ENCODE measurements around the gene SLC6A9. TPM values are rescaled to one million over a fixed set of nuclear protein-coding genes. Genes with fewer than 3 reads are reported as not detected.

The SLC6A9 gene
- total and polyA plus RNA-seq, 12 donors: 11.8 to 198 (median 23.5) TPM

DNA sequence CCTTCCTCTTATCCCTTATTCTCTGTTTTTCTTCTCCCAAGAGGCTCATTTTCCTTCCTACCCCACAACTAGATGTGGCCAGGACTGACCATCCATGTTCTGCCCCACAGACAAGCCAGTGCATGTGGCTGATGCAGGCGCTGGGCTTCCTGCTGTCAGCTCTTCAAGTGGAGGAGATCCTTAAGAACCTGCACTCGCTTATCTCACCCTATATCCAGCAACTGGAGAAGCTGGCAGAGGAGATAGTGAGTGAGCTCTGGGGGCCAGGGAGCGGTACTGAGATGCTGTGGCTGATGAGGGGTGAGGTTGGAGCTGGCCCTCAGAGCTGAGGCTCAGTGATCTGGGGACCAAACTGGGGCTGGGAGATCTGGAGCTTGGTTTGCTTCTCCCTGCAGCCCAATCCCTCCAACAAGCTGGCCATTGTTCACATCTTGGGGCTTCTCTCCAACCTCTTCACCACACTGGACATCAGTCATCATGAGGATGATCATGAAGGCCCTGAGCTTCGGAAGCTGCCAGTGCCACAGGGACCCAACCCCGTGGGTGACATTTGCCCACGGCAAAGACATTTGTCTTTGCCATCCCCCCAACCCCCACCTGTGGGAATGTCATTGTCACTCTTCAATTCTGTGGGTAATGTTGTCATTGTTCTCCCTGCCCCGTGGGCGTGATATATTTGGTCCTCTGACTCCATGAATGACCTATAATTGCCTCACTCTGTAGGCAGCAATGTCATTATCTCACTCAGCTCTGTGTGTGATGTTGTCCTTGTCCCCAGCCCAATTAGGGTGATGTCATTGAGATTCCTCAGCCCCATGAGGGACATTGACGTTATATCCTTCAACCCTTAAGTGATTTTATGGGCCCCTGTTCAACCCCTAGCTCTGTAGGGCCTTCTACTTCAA, 72.7 kb downstream of the SLC6A9 start:
- TF ChIP-seq CTCF (IDR thresholded peaks at IDR 0.05) (no peak), POLR2A (IDR thresholded peaks at IDR 0.05) (no peak)
- H3K4me1 ChIP-seq (replicated peaks in 1 of 2): peaks cover 0 to 4% of the 10 kb centered on the region in 2 donors
- no peak overlapping the region for H3K4me3 ChIP-seq
- H3K9me3 ChIP-seq (replicated peaks in 1 of 3): no peaks in the 10 kb centered on the region
- no peak for DNase-seq
- H3K27ac ChIP-seq: no peak overlapping the region
- H3K27me3 ChIP-seq: no peaks in the 10 kb centered on the region
- H3K36me3 ChIP-seq (replicated peaks in 1 of 2): peaks cover 0 to 62% of the 10 kb centered on the region in 2 donors
- intact Hi-C loops (cut with DNase I): no loop called here
- 84 to 87% (median 86%) methylated on average over 8 to 9 of the region's 9 CpGs for WGBS, 4 donors

DNA sequence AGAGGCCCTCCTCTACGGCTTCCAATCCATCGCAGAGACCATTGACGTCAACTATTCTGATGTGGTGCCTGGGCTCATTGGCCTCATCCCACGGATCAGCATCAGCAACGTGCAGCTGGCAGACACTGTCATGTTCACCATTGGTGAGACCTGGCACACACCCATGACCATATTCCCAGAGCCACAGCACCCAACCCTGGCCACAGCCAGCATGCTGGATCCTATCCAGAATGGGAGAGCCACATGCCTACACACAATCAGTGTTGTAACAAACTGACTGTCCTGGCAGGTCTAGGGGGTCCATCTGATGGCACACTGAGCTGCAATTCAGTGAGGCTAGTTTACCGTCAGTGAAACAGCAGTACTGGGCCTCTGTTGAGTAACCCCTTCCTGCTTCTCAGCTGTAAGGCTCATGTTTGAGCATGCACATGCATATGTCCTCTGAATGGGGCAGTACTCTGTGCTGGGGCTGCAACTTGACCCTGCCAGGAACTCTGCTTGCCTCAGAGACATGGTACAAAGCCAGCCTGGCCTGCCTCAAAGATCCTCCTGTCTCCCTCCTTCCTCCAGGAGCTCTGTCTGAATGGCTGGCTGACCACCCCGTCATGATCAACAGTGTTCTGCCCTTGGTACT, 73.7 kb downstream of the SLC6A9 start:
- peaks cover 0 to 60% of the 10 kb centered on the region in 2 donors for H3K36me3 ChIP-seq (replicated peaks in 1 of 2)
- DNase-seq: no peak
- intact Hi-C loops (cut with DNase I): no loop called here

DNA sequence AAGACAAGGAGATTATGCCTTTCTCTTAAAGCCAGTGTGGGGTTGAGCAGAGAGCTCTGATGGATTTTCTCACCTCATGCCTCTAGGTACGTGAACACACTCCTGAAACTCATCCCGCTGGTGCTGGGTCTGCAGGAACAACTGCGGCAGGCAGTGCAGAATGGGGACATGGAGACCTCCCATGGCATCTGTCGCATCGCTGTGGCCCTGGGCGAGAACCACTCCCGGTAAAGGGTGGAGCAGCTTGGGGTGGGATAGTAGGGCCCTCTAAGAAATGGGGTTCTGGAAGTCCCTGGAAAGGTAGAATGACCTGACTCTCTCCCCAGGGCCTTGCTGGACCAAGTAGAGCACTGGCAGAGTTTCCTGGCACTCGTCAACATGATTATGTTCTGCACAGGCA, 75.0 kb downstream of the SLC6A9 start:
- DNase-seq: no peak

More for the DNA sequence above, 73.7 kb downstream of the SLC6A9 start:
- TF ChIP-seq POLR2A (IDR thresholded peaks at IDR 0.05) (no peak), CTCF (IDR thresholded peaks at IDR 0.05) (no peak)
- Histone ChIP-seq H3K9me3 (replicated peaks in 1 of 3) (no peaks in the 10 kb centered on the region), H3K27ac (no peak overlapping the region), H3K27me3 (no peaks in the 10 kb centered on the region), H3K4me1 (replicated peaks in 1 of 2) (peaks cover 0 to 7% of the 10 kb centered on the region in 2 donors), H3K4me3 (no peak overlapping the region)
- WGBS, 4 donors: 89 to 92% (median 92%) methylated on average over 5 to 7 of the region's 7 CpGs

More for the DNA sequence above, 75.0 kb downstream of the SLC6A9 start:
- no peaks in the 10 kb centered on the region for H3K27me3 ChIP-seq
- peaks cover 0 to 47% of the 10 kb centered on the region in 2 donors for H3K36me3 ChIP-seq (replicated peaks in 1 of 2)
- intact Hi-C loops (cut with DNase I): no loop called here
- H3K9me3 ChIP-seq (replicated peaks in 1 of 3): no peaks in the 10 kb centered on the region
- no peak overlapping the region for H3K4me3 ChIP-seq
- no peak overlapping the region for H3K27ac ChIP-seq
- peaks cover 0 to 10% of the 10 kb centered on the region in 2 donors for H3K4me1 ChIP-seq (replicated peaks in 1 of 2)
- TF ChIP-seq POLR2A (IDR thresholded peaks at IDR 0.05) (no peak), CTCF (IDR thresholded peaks at IDR 0.05) (no peak)
- 94 to 100% (median 97%) methylated on average over 7 to 8 of the region's 8 CpGs for WGBS, 4 donors

All from adrenal gland (tissue), 12 donors.